Measurements from ENCODE around the gene H6PD. TPM values are rescaled to one million over a fixed set of nuclear protein-coding genes. Genes with fewer than 3 reads are reported as not detected.

Gene H6PD
- total and polyA plus RNA-seq, 2 donors (not counting 3 experiments of a cell fraction or from before 2014, with no cell fraction given), result 24.5 to 29.0 TPM

GRCh38 chr1:9286556-9286955, 52.0 kb downstream of the H6PD start:
- H3K27ac ChIP-seq (ENCODE audit: insufficient read depth, low read depth, low read length), result no peak overlapping the region
- ChIA-PET CTCF (interaction anchor here (1.7 to 6.2 kb wide), 2 partner anchors 169 to 204 kb away, joined by 6 to 317 read pairs; no protein-coding TSS in a partner anchor), POLR2A (no interaction called here)
- no peak overlapping the region for H2AFZ ChIP-seq (ENCODE audit: low read depth, low read length)
- H3K4me3 ChIP-seq (replicated peaks in 1 of 3; ENCODE audit: insufficient read depth in 1 of 3, low read depth in 1 of 3, low read length in 3 of 3), result no peak overlapping the region
- no peaks in the 10 kb centered on the region for H4K20me1 ChIP-seq (replicated peaks; ENCODE audit: control insufficient read depth, extremely low read depth, insufficient read depth, low read length)
- no peaks in the 10 kb centered on the region for H3K79me2 ChIP-seq (ENCODE audit: control insufficient read depth, insufficient read depth, low read length)
- no peaks in the 10 kb centered on the region for H3K9me3 ChIP-seq (replicated peaks; ENCODE audit: control insufficient read depth, insufficient read depth, low read length)
- peaks cover 3% of the 10 kb centered on the region for H3K4me1 ChIP-seq (ENCODE audit: control insufficient read depth, extremely low read depth, insufficient read depth, low read length)
- FAIRE-seq, result no peak
- H3K9me1 ChIP-seq (replicated peaks; ENCODE audit: control insufficient read depth, extremely low read depth, insufficient read depth, low read length), result no peaks in the 10 kb centered on the region
- BruUV-seq (replicated peaks), result no TSS peak
- H3K27me3 ChIP-seq (ENCODE audit: control insufficient read depth in 2 of 2, insufficient read depth in 2 of 2, low read length in 2 of 2), result no peaks in the 10 kb centered on the region
- no peak for DNase-seq (ENCODE audit: low read depth, low spot score)
- no peak overlapping the region for H3K9ac ChIP-seq (replicated peaks; ENCODE audit: extremely low read depth, insufficient read depth, low read length)
- dilution Hi-C loops (cut with MboI; ENCODE audit: extremely low pct_ligation_motif_present, low sequenced_read_pairs), result no loop called here
- intact Hi-C loops (cut with micrococcal nuclease), result no loop called here
- no peak overlapping the region for H3K4me2 ChIP-seq (ENCODE audit: insufficient read depth, low read length)
- no peaks in the 10 kb centered on the region for H3K36me3 ChIP-seq (ENCODE audit: control insufficient read depth in 2 of 2, extremely low read depth in 1 of 2, insufficient read depth in 2 of 2, low read length in 2 of 2)
- TF ChIP-seq, protein P1, sequence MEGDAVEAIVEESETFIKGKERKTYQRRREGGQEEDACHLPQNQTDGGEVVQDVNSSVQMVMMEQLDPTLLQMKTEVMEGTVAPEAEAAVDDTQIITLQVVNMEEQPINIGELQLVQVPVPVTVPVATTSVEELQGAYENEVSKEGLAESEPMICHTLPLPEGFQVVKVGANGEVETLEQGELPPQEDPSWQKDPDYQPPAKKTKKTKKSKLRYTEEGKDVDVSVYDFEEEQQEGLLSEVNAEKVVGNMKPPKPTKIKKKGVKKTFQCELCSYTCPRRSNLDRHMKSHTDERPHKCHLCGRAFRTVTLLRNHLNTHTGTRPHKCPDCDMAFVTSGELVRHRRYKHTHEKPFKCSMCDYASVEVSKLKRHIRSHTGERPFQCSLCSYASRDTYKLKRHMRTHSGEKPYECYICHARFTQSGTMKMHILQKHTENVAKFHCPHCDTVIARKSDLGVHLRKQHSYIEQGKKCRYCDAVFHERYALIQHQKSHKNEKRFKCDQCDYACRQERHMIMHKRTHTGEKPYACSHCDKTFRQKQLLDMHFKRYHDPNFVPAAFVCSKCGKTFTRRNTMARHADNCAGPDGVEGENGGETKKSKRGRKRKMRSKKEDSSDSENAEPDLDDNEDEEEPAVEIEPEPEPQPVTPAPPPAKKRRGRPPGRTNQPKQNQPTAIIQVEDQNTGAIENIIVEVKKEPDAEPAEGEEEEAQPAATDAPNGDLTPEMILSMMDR (IDR thresholded peaks at IDR 0.05; ENCODE audit: extremely low read depth in 1 of 2, insufficient read depth in 1 of 2, low read depth in 1 of 2, low read length in 2 of 2), result no peak
- TF ChIP-seq MYC (IDR thresholded peaks at IDR 0.05; ENCODE audit: low read depth, low read length), result no peak
- no peak for TF ChIP-seq JUN (IDR thresholded peaks at IDR 0.05; ENCODE audit: borderline replicate concordance, insufficient read depth, insufficient read length, low read depth)
- no peak for TF ChIP-seq POLR2A (IDR thresholded peaks at IDR 0.05; ENCODE audit: low read depth, low read length)
- no peak for TF ChIP-seq POLR2AphosphoS5 (IDR thresholded peaks at IDR 0.05; ENCODE audit: insufficient read depth, low read depth, low read length)
- no peak for TF ChIP-seq EZH2 (IDR thresholded peaks at IDR 0.05; ENCODE audit: borderline replicate concordance, low read depth, low read length, severe bottlenecking)
- TF ChIP-seq, protein P2, sequence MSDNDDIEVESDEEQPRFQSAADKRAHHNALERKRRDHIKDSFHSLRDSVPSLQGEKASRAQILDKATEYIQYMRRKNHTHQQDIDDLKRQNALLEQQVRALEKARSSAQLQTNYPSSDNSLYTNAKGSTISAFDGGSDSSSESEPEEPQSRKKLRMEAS (IDR thresholded peaks at IDR 0.05; ENCODE audit: insufficient read depth, insufficient read length), result no peak
